Activated effector memory CD4-positive, alpha-beta T cell treated with anti-CD3 and anti-CD28 coated beads, Interleukin-2, amount 50 U/mL, for 16 hours (primary cell): ENCODE data around the gene PARD3.

Experiments used
- DNase-seq: peaks from one replicate; pipeline ENCODE4 v3.0.0-alpha.2; 2020

Gene PARD3

DNA sequence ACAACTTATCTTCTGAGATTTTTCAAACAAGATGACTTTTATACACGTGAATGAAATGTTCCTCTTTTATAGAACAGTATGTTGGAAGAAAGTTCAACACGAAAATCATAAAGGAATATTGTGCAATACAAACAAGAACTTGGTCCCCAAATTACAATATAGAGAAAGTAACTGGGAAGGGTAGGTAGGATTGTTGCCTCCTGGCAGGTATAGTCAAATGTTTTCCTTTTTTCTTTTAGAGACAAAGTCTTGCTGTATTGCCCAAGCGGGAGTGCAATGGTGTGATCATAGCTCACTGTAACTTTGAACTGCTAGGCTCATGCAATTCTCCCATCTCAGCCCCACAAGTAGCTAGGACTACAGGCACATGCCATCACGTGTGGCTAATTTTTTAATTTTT, 582.6 kb downstream of the PARD3 start:
- DNase-seq, result no peak

DNA sequence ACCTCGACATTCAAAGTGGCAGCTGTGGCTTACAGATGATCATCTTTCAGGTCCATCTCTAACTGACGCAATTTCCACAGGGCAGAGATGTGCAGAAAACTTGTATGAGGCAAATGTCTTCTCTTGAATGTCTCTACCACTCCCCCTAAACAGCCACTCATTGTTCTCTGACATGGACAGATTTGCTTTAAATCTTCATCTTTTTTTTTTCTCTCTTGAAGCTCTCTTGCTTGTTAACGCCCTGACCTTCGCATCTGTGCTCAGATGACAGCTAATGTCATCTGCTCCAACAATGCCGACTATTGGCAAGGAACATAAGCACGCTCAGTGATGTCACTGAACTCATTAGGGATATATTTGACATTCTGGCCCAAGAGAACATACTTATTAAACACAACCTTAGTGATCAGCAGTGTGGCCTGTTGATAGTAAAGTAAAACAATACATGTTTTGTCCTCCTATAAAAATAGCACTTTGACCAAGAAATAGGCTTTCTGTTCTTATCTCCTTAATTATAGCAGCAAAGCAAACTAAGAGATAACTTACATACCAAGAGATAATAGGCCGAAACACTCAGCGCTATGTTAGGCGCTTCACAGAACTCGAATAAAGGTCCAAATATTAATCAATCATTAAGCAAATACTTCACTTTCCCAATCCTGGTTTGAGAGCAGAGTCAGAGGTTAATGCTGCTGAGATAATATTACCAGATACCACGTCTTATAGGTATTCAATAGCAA, 583.5 kb downstream of the PARD3 start:
- DNase-seq, result no peak

DNA sequence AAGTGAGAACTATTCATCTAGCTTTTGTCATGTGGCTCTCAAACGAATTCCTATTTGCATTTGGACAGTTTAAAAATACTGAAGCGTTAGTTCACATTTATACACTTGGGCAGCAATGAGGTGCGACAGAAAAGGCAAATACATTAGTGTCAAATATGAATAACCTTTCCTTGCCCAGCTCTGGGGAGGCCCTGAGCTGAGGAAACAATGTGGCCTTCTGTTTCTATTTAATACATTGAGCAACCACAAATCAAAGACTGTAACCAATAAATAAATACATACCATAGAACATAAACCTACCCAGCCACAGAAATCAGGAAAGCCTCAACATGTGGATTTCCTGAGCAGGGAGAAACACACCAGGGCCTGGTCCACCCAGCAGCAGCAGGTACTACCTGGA, 585.2 kb downstream of the PARD3 start:
- no peak for DNase-seq

DNA sequence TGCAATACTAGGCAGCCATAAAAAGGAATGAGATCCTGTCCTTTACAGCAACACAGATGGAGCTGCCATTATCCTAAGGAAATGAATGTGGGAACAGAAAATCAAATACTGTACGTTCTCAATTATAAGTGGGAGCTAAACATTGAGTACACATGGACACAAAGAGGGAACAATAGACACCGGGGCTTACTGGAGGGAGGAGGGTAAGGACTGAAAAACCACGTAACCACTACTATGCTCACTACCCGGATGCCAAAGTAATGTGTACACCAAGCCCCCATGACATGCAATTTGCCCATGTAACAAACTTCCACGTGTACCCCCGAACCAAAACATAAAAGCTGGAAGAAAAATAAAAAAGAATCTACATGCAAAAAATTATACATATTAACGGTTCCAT, 587.0 kb downstream of the PARD3 start:
- no peak for DNase-seq

DNA sequence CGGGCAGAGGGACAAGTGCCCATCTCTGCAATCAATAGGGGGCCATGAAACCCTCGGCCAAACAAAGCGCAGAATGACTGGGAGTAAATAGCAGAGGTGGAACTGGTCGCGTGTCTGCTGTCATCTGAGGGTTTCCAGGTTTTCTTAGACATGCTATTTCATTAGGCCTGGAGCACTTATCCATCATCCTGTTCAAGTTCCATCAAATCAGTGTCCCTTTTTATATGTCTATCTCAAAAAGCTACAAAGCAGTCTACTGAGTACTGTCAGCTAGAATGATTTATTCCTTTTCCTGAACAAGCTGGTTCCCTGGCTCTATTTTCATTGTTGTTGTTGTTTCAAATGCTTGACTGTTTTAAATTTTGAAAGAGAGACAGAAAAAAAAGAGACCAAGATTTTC, 590.5 kb downstream of the PARD3 start:
- no peak for DNase-seq

DNA sequence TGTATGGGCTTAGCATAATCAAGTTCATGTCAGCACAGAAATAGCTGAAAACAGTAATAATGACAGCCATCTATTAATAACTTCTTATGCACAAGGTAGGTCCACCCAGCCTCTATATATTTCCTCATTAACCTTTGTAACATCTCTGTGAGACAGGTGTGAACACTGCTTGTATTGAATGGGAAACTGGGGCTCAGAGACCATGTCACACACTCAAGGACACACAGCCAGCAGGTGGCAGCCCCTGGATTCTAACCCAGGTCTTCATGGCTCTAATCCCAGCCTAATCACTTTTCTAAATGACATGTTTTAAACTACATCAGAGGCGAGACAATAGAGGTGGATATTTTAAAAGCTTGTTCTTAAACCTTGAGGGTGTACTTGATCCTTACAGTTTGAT, 591.4 kb downstream of the PARD3 start:
- no peak for DNase-seq

DNA sequence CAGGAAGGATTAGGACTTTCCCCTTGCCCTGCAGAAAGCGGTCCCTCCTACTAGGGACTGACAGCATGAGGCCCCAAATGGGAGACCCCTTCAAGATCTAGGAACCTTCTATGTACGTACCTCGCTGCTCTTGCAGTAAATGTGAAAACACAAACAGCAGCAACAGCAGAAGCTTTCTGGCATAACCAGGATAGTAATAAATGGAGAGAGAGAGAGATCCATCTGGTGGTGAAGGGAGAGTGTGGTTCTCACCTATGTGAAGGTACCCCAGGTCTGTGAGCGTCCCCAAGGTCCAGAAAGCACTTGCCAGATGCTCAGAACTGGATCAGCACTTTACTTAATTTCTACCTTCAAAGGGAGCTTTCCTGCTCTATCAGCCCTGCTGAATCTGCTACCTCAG, 592.7 kb downstream of the PARD3 start:
- DNase-seq, result no peak

DNA sequence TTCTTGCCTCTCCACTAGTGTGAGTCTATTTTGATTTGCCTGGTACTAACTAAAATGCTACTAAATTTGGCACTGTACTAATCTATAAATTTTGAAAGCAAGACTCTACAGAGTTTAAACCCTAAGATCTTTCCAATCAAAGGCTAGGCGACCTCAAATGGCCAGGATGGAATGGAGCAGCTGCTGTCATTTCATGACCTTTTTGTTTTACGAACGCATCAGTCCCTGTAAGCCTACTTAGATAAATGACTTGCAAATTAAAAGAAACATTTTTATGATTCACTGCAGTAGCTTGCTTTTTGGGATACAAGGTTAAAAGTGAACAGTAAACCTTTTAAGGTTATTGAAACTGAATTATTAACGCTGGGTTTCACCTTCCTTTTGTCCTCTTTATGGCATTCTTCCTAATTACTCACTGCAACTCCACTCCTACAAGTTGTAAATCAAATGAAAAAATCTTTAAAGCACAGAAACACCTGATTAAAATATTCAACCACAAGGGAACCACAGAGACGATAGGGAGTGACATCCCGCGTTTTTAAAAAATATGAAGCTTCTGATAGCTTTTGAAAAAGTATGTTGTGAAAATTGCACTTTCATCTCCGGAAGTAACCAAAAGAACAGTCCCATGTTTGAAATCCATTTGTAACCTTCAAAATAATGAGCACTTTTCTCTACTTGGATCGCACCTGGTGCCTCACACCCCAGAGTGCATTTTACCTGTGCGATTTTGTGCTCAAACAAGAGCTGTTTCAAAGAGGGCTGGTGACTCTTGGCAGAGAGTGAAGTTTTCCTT, 595.1 kb downstream of the PARD3 start:
- DNase-seq, result no peak

DNA sequence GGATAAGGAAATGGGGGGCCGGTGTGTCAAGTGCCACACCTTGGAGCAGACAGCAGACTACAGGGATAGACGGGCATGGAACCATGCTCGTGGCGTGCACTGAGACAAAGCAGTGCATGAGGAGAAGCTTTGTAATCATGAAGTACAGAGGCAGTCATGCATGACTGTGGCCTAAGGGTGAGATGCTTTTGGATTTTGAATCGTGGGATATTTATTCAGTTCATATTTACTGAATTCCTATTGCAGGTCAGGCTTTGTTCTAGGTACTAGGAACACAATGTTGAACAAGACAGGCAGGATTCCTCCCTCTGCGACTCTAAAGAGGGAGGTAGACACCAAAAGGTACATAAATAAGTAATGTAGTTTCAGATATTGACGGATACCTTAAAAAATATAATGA, 597.6 kb downstream of the PARD3 start:
- DNase-seq, result no peak

DNA sequence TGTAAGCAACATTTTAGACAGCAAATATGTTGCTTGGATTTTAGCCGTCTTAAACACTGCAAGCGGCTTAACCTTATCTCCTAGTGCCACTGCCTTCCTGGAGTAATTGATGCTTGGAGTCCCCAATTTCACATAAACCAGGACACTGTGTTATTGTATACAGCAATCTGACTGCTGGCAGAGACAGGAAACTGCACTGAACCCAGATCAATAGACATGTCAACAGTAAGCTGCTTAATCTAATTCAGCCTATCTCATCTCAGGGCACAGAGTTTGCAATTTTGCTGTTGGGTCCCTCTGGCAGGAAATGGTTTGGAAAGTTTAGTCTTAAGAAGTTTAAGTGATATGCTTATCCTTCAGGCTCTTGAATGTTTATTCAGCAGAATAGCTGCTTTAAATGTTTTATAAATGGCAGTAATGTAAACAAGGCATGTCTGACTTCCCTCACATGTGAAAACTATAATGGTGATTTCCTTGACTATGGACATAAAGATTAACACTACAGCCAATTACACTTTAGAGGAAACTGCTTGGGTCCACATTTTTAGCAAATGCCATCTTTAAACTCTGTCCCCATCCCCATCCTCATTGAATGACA, 598.6 kb downstream of the PARD3 start:
- no peak for DNase-seq

DNA sequence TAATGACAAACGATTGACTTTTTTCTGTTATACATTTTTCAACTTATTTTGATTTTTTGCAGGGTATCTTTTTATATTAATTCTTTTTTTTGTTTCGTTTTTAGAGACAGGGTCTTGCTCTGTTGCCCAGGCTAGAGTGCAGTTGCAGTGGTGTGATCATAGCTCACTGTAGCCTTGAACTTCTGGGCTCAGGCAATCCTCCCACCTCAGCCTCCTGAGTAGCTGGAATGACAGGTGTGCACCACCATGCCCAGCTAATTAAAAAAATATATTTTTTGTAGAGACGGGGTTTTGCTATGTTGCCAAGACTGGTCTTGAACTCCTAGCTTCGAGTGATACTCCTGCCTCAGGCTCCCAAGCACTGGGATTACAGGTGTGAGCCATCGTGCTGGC, 601.3 kb downstream of the PARD3 start:
- DNase-seq, result no peak

DNA sequence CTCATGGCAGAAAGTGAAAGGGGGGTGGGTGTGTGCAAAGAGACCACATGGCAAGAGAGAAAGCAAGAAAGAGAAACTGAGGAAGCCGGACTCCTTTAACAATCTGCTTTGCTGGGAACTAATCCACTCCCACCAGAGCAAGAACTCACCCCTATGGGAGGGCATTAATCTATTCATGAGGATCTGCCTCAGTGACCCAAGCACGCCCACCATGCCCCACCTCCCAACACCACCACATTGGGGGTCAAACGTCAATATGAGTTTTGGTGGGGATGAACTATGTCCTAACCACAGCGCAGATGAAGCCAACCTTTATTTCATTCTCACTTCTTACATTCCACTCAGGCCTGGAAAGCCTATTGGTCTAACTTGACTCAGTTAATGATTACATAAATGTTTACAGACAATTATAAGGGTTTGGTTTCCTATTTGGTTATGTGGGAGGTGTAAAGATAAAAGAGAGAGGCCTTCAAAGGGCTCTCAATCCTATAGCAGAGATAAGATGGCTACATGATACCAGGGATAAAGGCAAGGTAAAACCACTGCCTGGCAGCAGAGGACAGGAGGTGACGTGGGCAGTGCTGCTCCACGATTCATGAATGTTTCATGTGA, 601.8 kb downstream of the PARD3 start:
- DNase-seq, result no peak

DNA sequence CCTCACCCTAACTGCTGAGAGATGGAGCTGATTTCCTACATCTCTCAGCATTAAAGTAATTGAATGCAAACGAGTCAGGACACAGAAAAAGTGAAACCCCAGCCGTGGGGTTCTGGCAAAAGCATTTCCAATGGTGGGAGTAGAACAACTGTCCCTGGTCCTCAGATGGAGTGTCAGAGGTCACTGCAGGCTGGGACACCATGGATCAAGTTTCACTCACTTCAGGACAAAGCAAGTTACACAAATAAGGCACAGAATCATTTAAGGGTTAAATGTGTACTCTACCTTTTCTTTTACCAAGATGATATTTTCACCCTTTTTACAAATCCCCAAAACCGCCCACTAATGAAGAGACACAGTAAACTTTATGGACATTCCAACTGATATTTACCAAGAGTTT, 607.8 kb downstream of the PARD3 start:
- DNase-seq, result no peak

DNA sequence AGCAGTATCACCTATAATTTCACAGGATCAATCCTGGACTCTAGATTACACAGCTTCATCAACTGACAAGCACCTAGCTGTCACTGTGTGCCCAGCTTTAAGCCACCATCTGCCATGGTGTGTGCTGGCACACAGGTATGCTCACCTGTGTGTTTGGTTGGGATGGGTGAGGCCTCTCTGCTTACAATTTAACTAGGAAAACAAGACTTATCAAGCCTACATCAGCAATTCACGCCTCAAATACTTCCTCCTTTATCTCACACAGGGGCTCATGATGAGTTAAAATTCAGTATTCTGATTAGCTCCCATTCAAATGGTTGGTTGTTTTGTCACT, 608.2 kb downstream of the PARD3 start:
- DNase-seq, result no peak

DNA sequence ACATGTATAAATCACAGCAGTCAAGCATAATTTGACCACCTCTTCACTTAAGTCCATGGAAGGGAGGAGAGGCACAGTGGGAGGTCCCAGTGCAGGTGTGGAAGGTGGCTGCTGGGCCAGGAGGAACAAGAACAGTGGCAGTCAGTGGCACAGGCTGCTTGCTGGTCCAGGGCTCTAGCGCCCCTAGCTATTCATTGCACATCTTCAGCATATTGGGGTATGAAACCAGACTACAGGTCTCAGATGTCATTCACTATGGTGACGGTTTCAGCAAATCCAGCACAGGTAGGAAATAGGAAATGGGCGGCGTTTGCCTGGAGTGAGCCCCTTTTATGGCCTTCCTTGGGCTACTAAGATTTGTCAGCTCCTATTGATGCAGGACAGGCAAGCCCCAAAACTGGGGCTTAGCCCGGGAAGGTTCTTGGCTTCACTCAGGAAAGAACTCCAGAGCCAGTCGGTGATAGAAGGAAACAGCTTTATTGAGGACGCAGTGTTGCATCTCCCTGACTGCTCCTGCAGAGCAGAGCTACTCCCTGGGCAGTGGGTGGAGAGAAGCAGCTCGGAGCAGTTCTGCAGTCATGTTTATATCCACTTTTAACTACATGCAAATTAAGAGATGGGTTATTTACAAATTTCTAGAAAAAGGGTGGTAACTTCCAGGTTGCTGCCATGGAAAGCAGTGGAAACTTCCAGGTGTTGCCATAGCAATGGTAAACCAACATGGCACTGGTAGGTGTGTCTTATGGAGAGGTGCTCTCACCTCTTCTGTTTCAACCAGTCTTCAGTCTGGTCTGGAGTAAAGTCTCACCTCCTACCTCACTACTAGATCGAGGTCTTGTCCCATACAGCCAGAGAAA, 608.8 kb downstream of the PARD3 start:
- no peak for DNase-seq

DNA sequence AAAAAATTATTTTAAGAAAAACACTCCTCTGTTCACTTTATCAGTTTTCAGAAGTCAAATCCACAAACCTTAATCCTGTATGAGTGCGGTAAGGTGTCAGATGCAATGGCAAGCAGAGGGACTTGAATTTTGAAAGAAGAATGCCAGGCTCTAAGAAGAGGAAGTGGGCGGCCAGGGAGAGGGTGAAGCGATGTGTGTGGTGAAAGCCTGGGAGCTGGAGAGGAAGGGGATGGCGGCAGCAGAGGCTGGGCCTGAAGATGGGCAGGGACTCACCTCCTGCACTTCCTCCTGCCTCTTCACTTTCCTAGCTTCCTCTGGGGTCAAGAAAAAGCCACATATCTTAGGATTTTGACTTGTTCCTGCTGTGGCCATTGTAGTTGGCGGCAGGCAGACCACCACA, 609.6 kb downstream of the PARD3 start:
- no peak for DNase-seq

DNA sequence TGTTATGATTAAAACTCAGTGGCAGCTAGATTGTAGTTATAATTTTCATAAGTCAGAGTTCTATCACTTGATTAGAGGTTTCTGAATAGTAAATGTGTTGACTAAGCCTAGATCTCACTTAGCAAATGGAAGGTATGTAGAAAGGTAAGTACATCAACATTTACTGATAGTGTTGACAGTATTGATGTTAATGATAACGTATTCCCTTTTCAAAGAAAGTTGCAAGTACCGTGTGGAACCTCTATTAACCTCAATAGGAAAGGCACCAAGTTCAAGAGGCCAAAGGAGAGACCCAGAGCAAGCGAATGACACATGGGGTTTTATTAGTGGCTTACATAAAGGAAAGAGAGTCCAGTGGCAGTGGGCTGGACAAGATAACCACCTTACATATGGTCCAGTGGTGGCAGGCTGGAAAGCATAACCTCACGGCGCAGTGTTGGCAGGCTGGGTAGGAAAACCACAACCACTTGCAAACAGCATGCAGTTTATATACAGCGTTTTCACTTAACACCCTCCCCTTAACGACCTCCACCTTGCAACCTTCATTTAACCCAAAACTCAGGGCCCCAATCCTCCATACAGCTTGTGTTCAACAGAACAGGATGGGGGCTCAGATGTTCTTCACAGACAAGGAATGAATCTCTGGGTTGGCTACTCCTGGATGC, 611.0 kb downstream of the PARD3 start:
- no peak for DNase-seq

DNA sequence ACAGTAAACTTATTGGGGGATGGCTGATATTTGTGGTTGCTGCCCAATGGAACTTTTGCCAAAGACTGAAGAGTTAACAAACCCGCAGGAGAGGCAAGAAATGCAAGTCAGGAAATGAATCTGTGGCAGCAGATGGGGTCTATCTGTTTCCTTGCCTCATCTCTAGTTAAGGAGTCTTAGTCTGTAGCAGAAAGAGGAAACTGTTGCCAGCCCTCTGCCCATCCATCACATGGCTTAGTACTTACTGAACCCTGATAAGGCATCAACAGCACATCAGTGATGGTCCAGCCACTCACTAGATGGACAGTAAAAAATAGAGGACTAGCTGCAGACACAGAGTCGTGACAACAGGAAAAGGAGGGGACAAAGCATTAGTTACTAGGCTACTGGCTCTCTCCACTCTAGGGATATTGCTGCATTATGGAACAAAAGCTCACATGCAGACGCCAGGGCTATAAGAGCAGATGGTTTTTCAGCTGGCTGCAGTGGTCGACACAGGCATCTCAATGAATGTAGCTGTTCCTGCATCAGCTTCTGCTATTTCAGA, 614.7 kb downstream of the PARD3 start:
- no peak for DNase-seq

DNA sequence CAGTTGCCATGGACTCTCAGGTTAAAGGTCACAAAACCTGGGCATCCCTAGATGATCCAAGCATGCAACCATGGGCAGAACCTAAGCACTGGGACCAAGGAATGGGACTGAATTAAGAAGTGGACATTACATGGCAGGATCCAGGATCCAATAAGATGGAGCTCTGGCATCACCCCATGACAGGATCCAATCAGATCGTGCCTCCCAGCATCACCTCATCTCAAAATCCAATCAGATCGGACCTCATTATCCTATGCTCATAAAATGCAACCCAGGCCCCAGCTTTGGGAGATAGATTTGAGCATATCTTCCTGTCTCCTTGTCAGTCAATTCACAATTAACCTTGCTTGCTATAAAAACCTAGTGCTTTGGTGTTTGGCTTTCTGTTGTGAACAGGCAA, 616.1 kb downstream of the PARD3 start:
- no peak for DNase-seq

DNA sequence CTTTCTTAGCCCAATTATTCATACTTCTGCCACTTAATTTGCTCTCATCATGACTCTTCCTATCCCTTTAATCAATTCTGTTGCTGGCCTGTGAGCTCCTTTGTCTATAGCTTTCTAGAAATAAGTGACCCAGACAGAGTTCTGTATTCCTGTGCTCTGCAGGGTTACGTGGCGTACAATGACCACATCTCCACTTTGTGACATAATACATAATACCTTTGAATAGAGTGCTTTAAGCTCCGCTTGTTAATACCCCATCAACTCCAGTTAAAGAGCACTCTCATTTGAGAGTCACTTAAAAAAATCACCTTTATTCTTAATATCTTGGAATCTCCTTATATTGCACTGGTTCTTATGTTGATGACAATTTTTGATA, 619.0 kb downstream of the PARD3 start:
- DNase-seq, result no peak

DNA sequence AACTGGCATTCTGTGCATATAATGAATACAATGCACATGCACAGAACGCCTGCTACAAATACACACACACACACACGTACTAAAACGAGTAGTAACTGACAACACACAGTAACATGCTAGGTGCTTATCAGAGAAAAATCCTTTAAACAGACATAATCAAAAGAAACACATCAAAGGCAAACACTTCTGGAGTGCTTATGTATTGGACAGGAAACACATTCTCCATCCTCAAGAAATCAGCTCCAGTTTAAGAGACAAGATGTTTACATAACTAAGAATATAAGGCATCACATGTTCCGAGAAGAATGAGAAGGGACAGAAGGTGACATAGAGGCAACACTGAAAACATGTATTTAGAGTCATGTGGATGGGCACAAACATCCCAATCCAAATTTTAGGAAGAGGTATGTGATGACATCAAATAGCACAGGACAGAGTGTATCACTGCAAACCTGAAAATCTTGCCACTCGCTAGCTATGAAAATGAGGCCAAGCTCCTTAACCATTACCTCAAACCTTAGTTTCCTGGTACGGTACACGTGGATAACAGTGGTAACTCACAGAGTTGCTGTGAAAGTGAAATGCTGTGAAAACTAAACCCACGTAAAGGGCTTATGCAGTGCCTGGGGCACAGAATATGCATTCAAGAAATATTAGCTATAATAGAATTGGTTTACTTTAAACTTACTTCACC, 619.6 kb downstream of the PARD3 start:
- no peak for DNase-seq
